Panc1 (cell line): Measurements from ENCODE around the gene ZG16B. TPM values are rescaled to one million over a fixed set of nuclear protein-coding genes. Genes with fewer than 3 reads are reported as not detected.
A peak's percentile ranks its signal among the peaks of the same experiment; 100 is the strongest.

Experiments
- ATAC-seq: fragments of 200-7000 bp; cut with Tn5 transposase; 2 replicates; pipeline ENCODE4 v1.9.1; 2020; ENCODE audit warnings: mild to moderate bottlenecking, moderate library complexity
- BruUV-seq: library from RNA; stranded (reverse); fragments of 400-500 nt; replicated peaks from 2 replicates; lab custom pipeline; 2021; lab: Mats Ljungman, UMichigan
- CTCF ChIA-PET: fragments of 300-600 bp; sonication (Branson Sonifier 250); formaldehyde crosslinking; loops from one replicate; lab custom pipeline; 2022; ENCODE audit warnings: antibody characterized with exemption; lab: Charles Lee
- POLR2A ChIA-PET: fragments of 300-600 bp; sonication (Branson Sonifier 250); formaldehyde crosslinking; loops from one replicate; lab custom pipeline; 2022; ENCODE audit warnings: antibody characterized with exemption; lab: Charles Lee
- DNase-seq: peaks from one replicate; pipeline ENCODE4 v3.0.0-alpha.2; 2010; ENCODE audit warnings: low read depth, low spot score
- H3K27ac ChIP-seq: 2 replicates; pipeline ENCODE4 v1.5.1; 2011; ENCODE audit warnings: mild to moderate bottlenecking, low read length, inconsistent platforms
- H3K27me3 ChIP-seq: fragments of 200-500 bp; sonication (Bioruptor generic); 2 replicates; pipeline ENCODE4 v1.6.0; 2014; ENCODE audit warnings: low read length, inconsistent platforms; ENCODE audit not compliant: control insufficient read depth, insufficient read depth
- H3K36me3 ChIP-seq: fragments of 200-500 bp; sonication (Bioruptor generic); 2 replicates; pipeline ENCODE4 v1.5.1; 2014; ENCODE audit warnings: inconsistent platforms, mild to moderate bottlenecking, low read length, moderate library complexity; ENCODE audit not compliant: control insufficient read depth, insufficient read depth
- H3K4me1 ChIP-seq: 2 replicates; pipeline ENCODE4 v1.5.1; 2011; ENCODE audit warnings: inconsistent platforms, mild to moderate bottlenecking, low read length, moderate library complexity; ENCODE audit not compliant: control insufficient read depth, insufficient read depth
- H3K4me3 ChIP-seq, 2 experiments: 2 replicates each; pipeline ENCODE4 v1.5.1; 2011 to 2012; ENCODE audit warnings: low read depth in 2 of 2, low read length in 2 of 2, mild to moderate bottlenecking in 2 of 2, inconsistent platforms in 1 of 2, moderate library complexity in 1 of 2
- H3K9me3 ChIP-seq: fragments of 200-500 bp; sonication (Bioruptor generic); 2 replicates; pipeline ENCODE4 v1.5.1; 2014; ENCODE audit warnings: low read depth, mild to moderate bottlenecking, inconsistent platforms, low read length, moderate library complexity; ENCODE audit not compliant: control insufficient read depth, insufficient read depth
- POLR2AphosphoS5 ChIP-seq: IDR thresholded peaks from 2 replicates; pipeline ENCODE4 v1.6.1; 2012; ENCODE audit warnings: mild to moderate bottlenecking, low read depth, low read length, moderate library complexity
- SIN3A ChIP-seq: IDR thresholded peaks from 2 replicates; pipeline ENCODE4 v1.6.1; 2012; ENCODE audit warnings: low read depth, mild to moderate bottlenecking, low read length, moderate library complexity, borderline replicate concordance; ENCODE audit not compliant: insufficient read depth
- TCF7L2 ChIP-seq: IDR thresholded peaks from 2 replicates; pipeline ENCODE4 v1.6.1; 2011; ENCODE audit warnings: mild to moderate bottlenecking, low read depth, low read length, inconsistent platforms
- in situ Hi-C: cut with HindIII; loops from 2 replicates; pipeline ENCODE4 v1.10.0; 2016; ENCODE audit warnings: low sequenced_read_pairs, low pct_unique_long_range_greater_than_20kb
- intact Hi-C: fragments of 100-400 bp; cut with micrococcal nuclease; formaldehyde crosslinking; loops from one replicate; pipeline ENCODE4 v1.10.0; 2022; ENCODE audit not compliant: unreplicated experiment
- total RNA-seq: library from RNA; stranded (reverse); gene quantifications from one replicate; pipeline ENCODE4 v1.2.1, GENCODE V29; 2021; ENCODE audit not compliant: unreplicated experiment
- TF ChIP-seq, protein P1 (sequence below), 2 experiments: IDR thresholded peaks; 2 replicates each; pipeline ENCODE4 v1.6.1; 2011 to 2012; ENCODE audit warnings: low read depth in 2 of 2, control low read depth in 1 of 2, low read length in 1 of 2, mild to moderate bottlenecking in 1 of 2, moderate library complexity in 1 of 2; ENCODE audit not compliant: insufficient read depth in 1 of 2
- TF ChIP-seq, protein P2 (sequence below): fragments of 450-650 bp; IDR thresholded peaks from 2 replicates; pipeline ENCODE4 v1.5.1; 2017; ENCODE audit warnings: mild to moderate bottlenecking

The ZG16B gene
- total RNA-seq, 1 experiment from 2014 or later: 9.1 TPM

DNA sequence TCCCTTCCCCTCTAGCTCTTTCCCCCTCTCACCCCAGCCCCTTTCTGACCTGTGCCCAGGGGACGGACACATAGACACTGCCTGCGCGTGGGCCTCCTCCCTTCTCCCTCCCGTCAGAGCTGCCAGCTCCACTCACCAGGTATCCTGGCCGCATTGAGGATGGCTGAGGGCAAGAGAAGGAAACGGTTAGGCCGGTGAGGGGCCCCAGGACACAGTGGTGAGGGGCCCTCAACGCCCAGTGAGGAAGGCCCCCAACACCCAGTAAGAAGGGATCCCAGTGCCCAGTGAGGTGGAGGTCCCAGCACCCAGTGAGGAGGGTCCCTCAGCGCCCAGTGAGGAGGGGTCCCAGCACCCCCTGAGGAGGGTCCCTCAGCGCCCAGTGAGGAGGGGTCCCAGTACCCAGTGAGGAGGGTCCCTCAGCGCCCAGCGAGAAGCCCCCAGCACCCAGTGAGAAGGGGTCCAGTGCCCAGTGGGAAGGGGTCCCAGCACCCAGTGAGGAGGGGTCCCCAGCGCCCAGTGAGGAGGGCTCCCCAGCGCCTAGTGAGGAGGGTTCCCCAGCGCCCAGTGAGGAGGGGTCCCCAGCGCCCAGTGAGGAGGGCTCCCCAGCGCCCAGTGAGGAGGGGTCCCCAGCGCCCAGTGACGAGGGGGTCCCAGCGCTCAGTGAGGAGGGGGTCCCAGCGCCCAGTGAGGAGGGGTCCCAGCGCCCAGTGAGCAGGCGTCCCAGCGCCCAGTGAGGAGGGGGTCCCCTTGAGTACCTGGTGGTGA is 26.8 kb downstream of the ZG16B start:
- Histone ChIP-seq H3K27ac (peak overlapping the region; percentile 79), H3K27me3 (no peaks in the 10 kb centered on the region), H3K9me3 (peaks cover 7% of the 10 kb centered on the region), H3K4me3 (peak overlapping the region; percentile 37 to 65), H3K36me3 (no peaks in the 10 kb centered on the region), H3K4me1 (peaks cover 20% of the 10 kb centered on the region)
- peak; percentile 6 for ATAC-seq
- no peak for TF ChIP-seq POLR2AphosphoS5
- TF ChIP-seq, protein P1, sequence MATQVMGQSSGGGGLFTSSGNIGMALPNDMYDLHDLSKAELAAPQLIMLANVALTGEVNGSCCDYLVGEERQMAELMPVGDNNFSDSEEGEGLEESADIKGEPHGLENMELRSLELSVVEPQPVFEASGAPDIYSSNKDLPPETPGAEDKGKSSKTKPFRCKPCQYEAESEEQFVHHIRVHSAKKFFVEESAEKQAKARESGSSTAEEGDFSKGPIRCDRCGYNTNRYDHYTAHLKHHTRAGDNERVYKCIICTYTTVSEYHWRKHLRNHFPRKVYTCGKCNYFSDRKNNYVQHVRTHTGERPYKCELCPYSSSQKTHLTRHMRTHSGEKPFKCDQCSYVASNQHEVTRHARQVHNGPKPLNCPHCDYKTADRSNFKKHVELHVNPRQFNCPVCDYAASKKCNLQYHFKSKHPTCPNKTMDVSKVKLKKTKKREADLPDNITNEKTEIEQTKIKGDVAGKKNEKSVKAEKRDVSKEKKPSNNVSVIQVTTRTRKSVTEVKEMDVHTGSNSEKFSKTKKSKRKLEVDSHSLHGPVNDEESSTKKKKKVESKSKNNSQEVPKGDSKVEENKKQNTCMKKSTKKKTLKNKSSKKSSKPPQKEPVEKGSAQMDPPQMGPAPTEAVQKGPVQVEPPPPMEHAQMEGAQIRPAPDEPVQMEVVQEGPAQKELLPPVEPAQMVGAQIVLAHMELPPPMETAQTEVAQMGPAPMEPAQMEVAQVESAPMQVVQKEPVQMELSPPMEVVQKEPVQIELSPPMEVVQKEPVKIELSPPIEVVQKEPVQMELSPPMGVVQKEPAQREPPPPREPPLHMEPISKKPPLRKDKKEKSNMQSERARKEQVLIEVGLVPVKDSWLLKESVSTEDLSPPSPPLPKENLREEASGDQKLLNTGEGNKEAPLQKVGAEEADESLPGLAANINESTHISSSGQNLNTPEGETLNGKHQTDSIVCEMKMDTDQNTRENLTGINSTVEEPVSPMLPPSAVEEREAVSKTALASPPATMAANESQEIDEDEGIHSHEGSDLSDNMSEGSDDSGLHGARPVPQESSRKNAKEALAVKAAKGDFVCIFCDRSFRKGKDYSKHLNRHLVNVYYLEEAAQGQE (IDR thresholded peaks at IDR 0.05; ENCODE audit: insufficient read depth in 1 of 2, low read depth in 2 of 2, low read length in 1 of 2): no peak
- no peak for TF ChIP-seq SIN3A
- TF ChIP-seq, protein P2, sequence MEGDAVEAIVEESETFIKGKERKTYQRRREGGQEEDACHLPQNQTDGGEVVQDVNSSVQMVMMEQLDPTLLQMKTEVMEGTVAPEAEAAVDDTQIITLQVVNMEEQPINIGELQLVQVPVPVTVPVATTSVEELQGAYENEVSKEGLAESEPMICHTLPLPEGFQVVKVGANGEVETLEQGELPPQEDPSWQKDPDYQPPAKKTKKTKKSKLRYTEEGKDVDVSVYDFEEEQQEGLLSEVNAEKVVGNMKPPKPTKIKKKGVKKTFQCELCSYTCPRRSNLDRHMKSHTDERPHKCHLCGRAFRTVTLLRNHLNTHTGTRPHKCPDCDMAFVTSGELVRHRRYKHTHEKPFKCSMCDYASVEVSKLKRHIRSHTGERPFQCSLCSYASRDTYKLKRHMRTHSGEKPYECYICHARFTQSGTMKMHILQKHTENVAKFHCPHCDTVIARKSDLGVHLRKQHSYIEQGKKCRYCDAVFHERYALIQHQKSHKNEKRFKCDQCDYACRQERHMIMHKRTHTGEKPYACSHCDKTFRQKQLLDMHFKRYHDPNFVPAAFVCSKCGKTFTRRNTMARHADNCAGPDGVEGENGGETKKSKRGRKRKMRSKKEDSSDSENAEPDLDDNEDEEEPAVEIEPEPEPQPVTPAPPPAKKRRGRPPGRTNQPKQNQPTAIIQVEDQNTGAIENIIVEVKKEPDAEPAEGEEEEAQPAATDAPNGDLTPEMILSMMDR: no peak
- no peak for TF ChIP-seq TCF7L2
- intact Hi-C loops: no loop called here
- in situ Hi-C loops: no loop called here
- ChIA-PET POLR2A (no interaction called here), CTCF (interaction anchor here (0.6 to 0.9 kb wide), 3 partner anchors 11 to 49 kb away, joined by 4 to 14 read pairs (median 5); no protein-coding TSS in a partner anchor)
- DNase-seq: no peak
- no TSS peak for BruUV-seq

DNA sequence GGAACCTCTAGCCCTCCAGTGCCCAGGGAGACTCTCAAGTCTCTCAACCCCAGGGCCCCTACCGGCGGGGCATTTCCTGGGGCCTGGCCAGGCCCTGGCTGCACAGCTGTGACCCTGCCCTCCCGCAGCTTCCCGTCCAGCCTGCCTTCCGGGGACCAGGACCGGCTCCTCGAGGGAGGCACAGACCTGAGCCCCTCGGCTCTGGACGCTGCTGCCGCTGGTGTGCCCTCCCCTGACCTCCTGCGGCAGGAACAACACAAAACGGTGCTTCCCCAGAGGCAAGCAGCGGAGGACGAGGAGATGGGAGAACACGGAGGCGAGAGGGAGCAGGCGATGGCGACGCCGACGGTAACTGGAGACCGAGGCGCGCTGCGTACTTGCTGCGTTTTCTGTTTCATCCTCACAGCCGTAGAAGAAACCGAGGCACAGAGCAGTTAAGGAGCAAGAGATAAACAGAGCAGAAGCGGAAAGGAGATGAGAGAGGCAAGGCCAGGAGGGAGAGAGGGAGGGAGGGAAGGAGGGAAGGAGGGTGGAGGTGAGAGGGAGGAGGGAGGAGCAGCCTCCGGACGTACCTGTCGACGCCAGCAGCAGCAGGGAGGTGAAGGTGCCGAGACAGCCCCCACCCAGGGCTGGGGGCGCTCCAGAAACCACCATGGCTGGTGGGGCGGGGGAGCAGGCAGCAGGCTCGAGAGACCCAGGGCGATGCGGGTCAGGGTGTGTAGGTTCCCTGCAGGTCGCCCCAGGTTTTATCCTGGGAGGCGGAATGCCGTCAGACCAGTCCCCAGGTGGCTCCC is 27.5 kb downstream of the ZG16B start, which contains the start of gene PRSS22:
PRSS22 (minus strand) TSS at position 720 of the 794 bp plus-strand sequence; CDS start at position 654, 66 bp downstream.
- DNase-seq (no peak), ATAC-seq (peak; percentile 70)
- no peaks in the 10 kb centered on the region for H3K36me3 ChIP-seq
- no peak for TF ChIP-seq POLR2AphosphoS5
- TF ChIP-seq, protein P2: no peak
- no peak for TF ChIP-seq TCF7L2
- TF ChIP-seq, protein P1 (IDR thresholded peaks at IDR 0.05; ENCODE audit: insufficient read depth in 1 of 2, low read depth in 2 of 2, low read length in 1 of 2): no peak
- TF ChIP-seq SIN3A: no peak
- no TSS peak for BruUV-seq
- ChIA-PET CTCF (no interaction called here), POLR2A (no interaction called here)
- H3K27me3 ChIP-seq: no peaks in the 10 kb centered on the region
- in situ Hi-C loops: no loop called here
- peaks cover 18% of the 10 kb centered on the region for H3K4me1 ChIP-seq
- peaks cover 7% of the 10 kb centered on the region for H3K9me3 ChIP-seq
- intact Hi-C loops: no loop called here
- peak within 1 kb of the TSS; percentile 79 for H3K27ac ChIP-seq
- H3K4me3 ChIP-seq: peak within 1 kb of the TSS; percentile 37 to 65
